ENCODE results near the gene CDC34.

DNA sequence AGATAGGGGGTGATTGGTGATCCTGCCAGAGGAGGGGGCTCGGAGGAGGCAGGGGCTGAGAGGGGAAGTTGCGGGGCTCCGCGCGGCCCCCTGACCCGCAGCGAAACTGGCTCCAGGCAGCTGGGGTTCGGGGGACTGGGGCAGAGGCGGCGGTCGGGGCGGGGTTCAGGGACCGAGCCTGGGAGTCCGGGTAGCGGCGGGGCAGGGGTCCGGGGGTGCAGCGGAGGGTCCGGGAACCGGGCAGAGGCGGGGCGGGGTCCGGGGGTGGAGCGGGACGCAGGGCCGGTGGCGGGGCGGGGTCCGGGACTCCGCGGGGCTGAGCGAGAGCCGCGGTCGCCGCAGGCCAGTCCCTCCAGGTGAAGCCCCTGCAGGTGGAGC, 34.1 kb upstream of the CDC34 start:
- no peak for TF ChIP-seq EP300 (IDR thresholded peaks at IDR 0.05; ENCODE audit: borderline replicate concordance)
- TF ChIP-seq, protein P1, sequence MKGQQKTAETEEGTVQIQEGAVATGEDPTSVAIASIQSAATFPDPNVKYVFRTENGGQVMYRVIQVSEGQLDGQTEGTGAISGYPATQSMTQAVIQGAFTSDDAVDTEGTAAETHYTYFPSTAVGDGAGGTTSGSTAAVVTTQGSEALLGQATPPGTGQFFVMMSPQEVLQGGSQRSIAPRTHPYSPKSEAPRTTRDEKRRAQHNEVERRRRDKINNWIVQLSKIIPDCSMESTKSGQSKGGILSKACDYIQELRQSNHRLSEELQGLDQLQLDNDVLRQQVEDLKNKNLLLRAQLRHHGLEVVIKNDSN (IDR thresholded peaks at IDR 0.05), result no peak
- no peak for TF ChIP-seq RAD21 (IDR thresholded peaks at IDR 0.05; ENCODE audit: low read depth)
- no peak for TF ChIP-seq CREB1 (IDR thresholded peaks at IDR 0.05; ENCODE audit: low read depth)
- TF ChIP-seq, protein P2, sequence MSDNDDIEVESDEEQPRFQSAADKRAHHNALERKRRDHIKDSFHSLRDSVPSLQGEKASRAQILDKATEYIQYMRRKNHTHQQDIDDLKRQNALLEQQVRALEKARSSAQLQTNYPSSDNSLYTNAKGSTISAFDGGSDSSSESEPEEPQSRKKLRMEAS (IDR thresholded peaks at IDR 0.05), result no peak
